ENCODE results near the gene DCTN5. TPM values are rescaled to one million over a fixed set of nuclear protein-coding genes. Genes with fewer than 3 reads are reported as not detected.

Gene DCTN5
- total RNA-seq, 1 donor from 2014 or later: 102 TPM

Other genes starting within 250 kb of the DCTN5 start
- 23.5 and 24.1 TPM in 2 replicates for gene COG7, start 188.3 kb upstream of the DCTN5 start, total RNA-seq
- 106 and 112 TPM in 2 replicates for gene GGA2, start 131.0 kb upstream of the DCTN5 start, total RNA-seq
- gene EARS2, start 84.1 kb upstream of the DCTN5 start, total RNA-seq: 27.8 and 29.9 TPM in 2 replicates
- gene UBFD1, start 83.7 kb upstream of the DCTN5 start, total RNA-seq: 54.9 and 55.0 TPM in 2 replicates
- 146 and 148 TPM in 2 replicates for gene NDUFAB1, start 45.1 kb upstream of the DCTN5 start, total RNA-seq
- gene PALB2, start 156 bp upstream of the DCTN5 start, total RNA-seq: 34.4 and 36.2 TPM in 2 replicates
- 45.2 and 54.7 TPM in 2 replicates for gene PLK1, start 37.4 kb downstream of the DCTN5 start, total RNA-seq
- not detected in 2 replicates for gene ERN2, start 71.8 kb downstream of the DCTN5 start, total RNA-seq
- not detected in 2 replicates for gene CHP2, start 113.6 kb downstream of the DCTN5 start, total RNA-seq
- gene PRKCB, start 194.5 kb downstream of the DCTN5 start, total RNA-seq: 100 and 109 TPM in 2 replicates